IPS-18c (cell line): Measurements from ENCODE around the gene UGGT2.

Source experiments
- H3K4me3 ChIP-seq: 2 replicates; pipeline ENCODE4 v1.7.0; 2013; ENCODE audit warnings: low read depth, mild to moderate bottlenecking, low read length, moderate library complexity; ENCODE audit not compliant: insufficient read depth
- H3K9me3 ChIP-seq: one replicate; pipeline ENCODE4 v1.6.1; 2013; ENCODE audit warnings: mild to moderate bottlenecking, low read length, moderate library complexity; ENCODE audit not compliant: control insufficient read depth, insufficient read depth

Gene UGGT2

GRCh38 chr13:95754069-95754468, 299.1 kb downstream of the UGGT2 start:
- no peaks in the 10 kb centered on the region for H3K9me3 ChIP-seq
- no peak overlapping the region for H3K4me3 ChIP-seq

GRCh38 chr13:95752677-95753076, 300.5 kb downstream of the UGGT2 start:
- no peak overlapping the region for H3K4me3 ChIP-seq
- no peaks in the 10 kb centered on the region for H3K9me3 ChIP-seq
